ENCODE measurements around the gene BIVM.

The BIVM gene

GRCh38 chr13:102788683-102789082, 10.2 kb upstream of the BIVM start:
- no peak for DNase-seq

- no peak for DNase-seq
Observed at GRCh38 chr13:102792396-102792795, 6.5 kb upstream of the BIVM start.

GRCh38 chr13:102793611-102794355, 5.1 kb upstream of the BIVM start:
- DNase-seq = no peak

GRCh38 chr13:102799426-102800144, 666 bp downstream of the BIVM start:
- peak in 1 of 5 experiments; percentile 21 for DNase-seq

- peak; percentile 66 to 88 (median 79) for DNase-seq
Observed at GRCh38 chr13:102800145-102801041, 1.5 kb downstream of the BIVM start.

- DNase-seq = no peak
Observed at GRCh38 chr13:102805680-102806079, 6.8 kb downstream of the BIVM start.

GRCh38 chr13:102807699-102808098, 8.8 kb downstream of the BIVM start:
- no peak for DNase-seq

- DNase-seq = peak in 1 of 5 experiments; percentile 16
Observed at GRCh38 chr13:102812611-102813287, 13.8 kb downstream of the BIVM start.

GRCh38 chr13:102814025-102814607, 15.2 kb downstream of the BIVM start:
- DNase-seq = no peak

GRCh38 chr13:102814793-102815192, 15.9 kb downstream of the BIVM start:
- DNase-seq = no peak

GRCh38 chr13:102815788-102816187, 16.9 kb downstream of the BIVM start:
- DNase-seq = no peak

GRCh38 chr13:102816708-102817107, 17.8 kb downstream of the BIVM start:
- DNase-seq = no peak

GRCh38 chr13:102817241-102817640, 18.3 kb downstream of the BIVM start:
- no peak for DNase-seq

GRCh38 chr13:102817907-102818306, 19.0 kb downstream of the BIVM start:
- no peak for DNase-seq

GRCh38 chr13:102825400-102825799, 26.5 kb downstream of the BIVM start:
- DNase-seq = no peak

- no peak for DNase-seq
Observed at GRCh38 chr13:102825921-102826706, 27.2 kb downstream of the BIVM start.

GRCh38 chr13:102830646-102831045, 31.7 kb downstream of the BIVM start:
- no peak for DNase-seq

- DNase-seq = no peak
Observed at GRCh38 chr13:102836471-102836870, 37.6 kb downstream of the BIVM start.

GRCh38 chr13:102838273-102838672, 39.4 kb downstream of the BIVM start:
- no peak for DNase-seq

GRCh38 chr13:102838982-102839381, 40.1 kb downstream of the BIVM start:
- no peak for DNase-seq

GRCh38 chr13:102839462-102839861, 40.5 kb downstream of the BIVM start:
- DNase-seq = no peak
